IMR-90 (cell line): ENCODE data around the gene FGR. TPM values are rescaled to one million over a fixed set of nuclear protein-coding genes. Genes with fewer than 3 reads are reported as not detected.

Experiments
- ATAC-seq: fragments of 200-7000 bp; cut with Tn5 transposase; 2 replicates; pipeline ENCODE4 v1.9.1; 2020; ENCODE audit warnings: low read depth, mild to moderate bottlenecking, moderate library complexity
- BruUV-seq: library from RNA; stranded (reverse); fragments of 400-500 nt; replicated peaks from 2 replicates; lab custom pipeline; 2021; lab: Mats Ljungman, UMichigan
- CTCF ChIA-PET: fragments of 300-600 bp; formaldehyde crosslinking; extraction: SDS; loops from one replicate; lab custom pipeline; 2021; ENCODE audit warnings: antibody characterized with exemption; lab: Yijun Ruan, JAX
- POLR2A ChIA-PET: fragments of 300-600 bp; sonication (Branson Sonifier 250); formaldehyde crosslinking; loops from one replicate; lab custom pipeline; 2022; ENCODE audit warnings: antibody characterized with exemption; ENCODE audit not compliant: unreplicated experiment; lab: Charles Lee
- DNase-seq: peaks from one replicate; pipeline ENCODE4 v3.0.0; 2013
- H2AFZ ChIP-seq: replicated peaks from 2 replicates; pipeline ENCODE3; 2013; ENCODE audit warnings: low read length, mild to moderate bottlenecking; ENCODE audit not compliant: poor library complexity
- H2AK5ac ChIP-seq: 2 replicates; pipeline ENCODE4 v1.6.1; 2013; ENCODE audit warnings: low read depth, low read length, inconsistent platforms
- H2AK9ac ChIP-seq: replicated peaks from 2 replicates; pipeline ENCODE3; 2013; ENCODE audit warnings: mild to moderate bottlenecking, low read depth, low read length, moderate library complexity; ENCODE audit not compliant: poor library complexity
- H2BK120ac ChIP-seq: 2 replicates; pipeline ENCODE4 v1.6.1; 2013; ENCODE audit warnings: low read depth, low read length, inconsistent platforms
- H2BK15ac ChIP-seq: 3 replicates; pipeline ENCODE4 v1.6.1; 2013; ENCODE audit warnings: low read depth, low read length, inconsistent platforms
- H2BK20ac ChIP-seq: 2 replicates; pipeline ENCODE4 v1.6.1; 2013; ENCODE audit warnings: low read depth, mild to moderate bottlenecking, inconsistent platforms, low read length, moderate library complexity
- H2BK5ac ChIP-seq: 2 replicates; pipeline ENCODE4 v1.6.1; 2013; ENCODE audit warnings: mild to moderate bottlenecking, low read depth, low read length, inconsistent platforms; ENCODE audit not compliant: poor library complexity, severe bottlenecking
- H3K14ac ChIP-seq: replicated peaks from 2 replicates; pipeline ENCODE4 v1.6.1; 2013; ENCODE audit warnings: low read depth, low read length, inconsistent platforms
- H3K18ac ChIP-seq: 2 replicates; pipeline ENCODE4 v1.6.1; 2013; ENCODE audit warnings: low read depth, low read length, control low read depth
- H3K23ac ChIP-seq: 2 replicates; pipeline ENCODE4 v1.6.1; 2013; ENCODE audit warnings: low read depth, low read length, inconsistent platforms
- H3K27ac ChIP-seq: 2 replicates; pipeline ENCODE4 v1.5.1; 2013; ENCODE audit warnings: mild to moderate bottlenecking, control low read depth, low read length; ENCODE audit not compliant: insufficient read depth
- H3K27me3 ChIP-seq: 2 replicates; pipeline ENCODE4 v1.6.1; 2013; ENCODE audit warnings: low read length; ENCODE audit not compliant: control insufficient read depth, insufficient read depth
- H3K36me3 ChIP-seq: 2 replicates; pipeline ENCODE4 v1.6.1; 2013; ENCODE audit warnings: low read length, mixed read lengths; ENCODE audit not compliant: control insufficient read depth, insufficient read depth
- H3K4ac ChIP-seq: 2 replicates; pipeline ENCODE4 v1.6.1; 2013; ENCODE audit warnings: low read depth, low read length, inconsistent platforms
- H3K4me1 ChIP-seq: 2 replicates; pipeline ENCODE4 v1.6.1; 2013; ENCODE audit warnings: low read length, mixed read lengths; ENCODE audit not compliant: control insufficient read depth, insufficient read depth
- H3K4me2 ChIP-seq: 2 replicates; pipeline ENCODE4 v1.6.1; 2013; ENCODE audit warnings: low read depth, mild to moderate bottlenecking, control low read depth, low read length, moderate library complexity
- H3K4me3 ChIP-seq: 2 replicates; pipeline ENCODE4 v1.5.1; 2013; ENCODE audit warnings: low read depth, mild to moderate bottlenecking, control low read depth, low read length, moderate library complexity; ENCODE audit not compliant: insufficient read depth
- H3K56ac ChIP-seq: 2 replicates; pipeline ENCODE4 v1.6.1; 2013; ENCODE audit warnings: low read length, inconsistent platforms; ENCODE audit not compliant: insufficient read depth; ENCODE audit errors: extremely low read depth
- H3K79me1 ChIP-seq, 2 experiments: 2 replicates each; pipeline ENCODE4 v1.6.1; 2013; ENCODE audit warnings: low read length in 2 of 2, inconsistent platforms in 1 of 2, low read depth in 1 of 2
- H3K9ac ChIP-seq: 2 replicates; pipeline ENCODE4 v1.6.1; 2013; ENCODE audit warnings: low read depth, low read length, control low read depth
- H3K9me1 ChIP-seq: 2 replicates; pipeline ENCODE4 v1.6.1; 2013; ENCODE audit warnings: low read length, inconsistent platforms; ENCODE audit not compliant: insufficient read depth
- H3K9me3 ChIP-seq: 2 replicates; pipeline ENCODE4 v1.6.1; 2013; ENCODE audit warnings: low read length; ENCODE audit not compliant: control insufficient read depth, insufficient read depth
- H4K20me1 ChIP-seq: 2 replicates; pipeline ENCODE4 v1.6.1; 2013; ENCODE audit warnings: low read length, inconsistent platforms; ENCODE audit not compliant: insufficient read depth
- H4K5ac ChIP-seq: 2 replicates; pipeline ENCODE4 v1.6.1; 2013; ENCODE audit warnings: mild to moderate bottlenecking, low read depth, low read length, control low read depth
- H4K8ac ChIP-seq, 2 experiments: 2 replicates each; pipeline ENCODE4 v1.6.1; 2013; ENCODE audit warnings: low read depth in 2 of 2, low read length in 2 of 2, control low read depth in 1 of 2, inconsistent platforms in 1 of 2
- H4K91ac ChIP-seq: 2 replicates; pipeline ENCODE4 v1.6.1; 2013; ENCODE audit warnings: low read depth, low read length, inconsistent platforms; ENCODE audit not compliant: insufficient read depth
- CEBPB ChIP-seq: IDR thresholded peaks from 2 replicates; pipeline ENCODE4 v1.6.1; 2012; ENCODE audit warnings: low read depth, low read length, improper control_type of control experiment
- CTCF ChIP-seq: conservative IDR thresholded peaks from 2 replicates; pipeline ENCODE4 v1.5.1; 2012; ENCODE audit warnings: mild to moderate bottlenecking, low read depth, low read length, improper control_type of control experiment
- MAFK ChIP-seq: IDR thresholded peaks from 2 replicates; pipeline ENCODE4 v1.6.1; 2012; ENCODE audit warnings: low read depth, low read length, improper control_type of control experiment
- MAZ ChIP-seq: IDR thresholded peaks from 2 replicates; pipeline ENCODE4 v1.6.1; 2012; ENCODE audit warnings: low read depth, mild to moderate bottlenecking, low read length, improper control_type of control experiment, moderate library complexity, borderline replicate concordance
- RAD21 ChIP-seq: IDR thresholded peaks from 2 replicates; pipeline ENCODE4 v1.6.1; 2012; ENCODE audit warnings: low read length, improper control_type of control experiment
- SMC3 ChIP-seq: fragments of 150-350 bp; IDR thresholded peaks from 2 replicates; pipeline ENCODE4 v1.6.1; 2016; ENCODE audit warnings: low read depth, mild to moderate bottlenecking, antibody characterized with exemption, low read length, moderate library complexity
- WGBS, 2 experiments: methylation state at CpG; one replicate each; pipeline versions ENCODE4 v1.1.5 to v1.1.7; 2013; ENCODE audit warnings: missing lambda C conversion rate in 2 of 2; ENCODE audit not compliant: insufficient read length in 1 of 2; ENCODE audit errors: extremely low coverage in 2 of 2; 5-methylcytosine and 5-hydroxymethylcytosine counted together
- dilution Hi-C: fragments of 300-500 bp; cut with HindIII; formaldehyde crosslinking; loops from one replicate; pipeline ENCODE4 v1.14.3; 2018; ENCODE audit warnings: low sequenced_read_pairs; ENCODE audit not compliant: unreplicated experiment
- in situ Hi-C: fragments of 300-500 bp; cut with MboI; formaldehyde crosslinking; loops from 3 replicates; pipeline ENCODE4 v1.14.3; 2019; ENCODE audit warnings: low sequenced_read_pairs, inconsistent platforms, mixed read lengths
- intact Hi-C: fragments of 100-400 bp; cut with micrococcal nuclease; formaldehyde crosslinking; loops from 2 replicates; pipeline ENCODE4 v1.10.0; 2022
- polyA plus RNA-seq, 3 experiments: library from polyadenylated mRNA; depleted of rRNA; stranded (reverse); fragments of >200 nt; gene quantifications; 2 replicates each; pipeline ENCODE4 v1.2.3, GENCODE V29; 2012; ENCODE audit warnings: low replicate concordance in 1 of 3
- total RNA-seq: library from RNA; depleted of rRNA; stranded (reverse); fragments of >200 nt; gene quantifications from 2 replicates; pipeline ENCODE4 v1.2.3, GENCODE V29; 2012
- TF ChIP-seq, protein P1 (sequence below): fragments of 150-350 bp; IDR thresholded peaks from 2 replicates; pipeline ENCODE4 v1.6.1; 2016; ENCODE audit warnings: low read depth, mild to moderate bottlenecking, low read length, moderate library complexity, borderline replicate concordance

Gene FGR
- total and polyA plus RNA-seq, 2 of the 4 experiments (the other 2 are of a cell fraction) = not detected

DNA sequence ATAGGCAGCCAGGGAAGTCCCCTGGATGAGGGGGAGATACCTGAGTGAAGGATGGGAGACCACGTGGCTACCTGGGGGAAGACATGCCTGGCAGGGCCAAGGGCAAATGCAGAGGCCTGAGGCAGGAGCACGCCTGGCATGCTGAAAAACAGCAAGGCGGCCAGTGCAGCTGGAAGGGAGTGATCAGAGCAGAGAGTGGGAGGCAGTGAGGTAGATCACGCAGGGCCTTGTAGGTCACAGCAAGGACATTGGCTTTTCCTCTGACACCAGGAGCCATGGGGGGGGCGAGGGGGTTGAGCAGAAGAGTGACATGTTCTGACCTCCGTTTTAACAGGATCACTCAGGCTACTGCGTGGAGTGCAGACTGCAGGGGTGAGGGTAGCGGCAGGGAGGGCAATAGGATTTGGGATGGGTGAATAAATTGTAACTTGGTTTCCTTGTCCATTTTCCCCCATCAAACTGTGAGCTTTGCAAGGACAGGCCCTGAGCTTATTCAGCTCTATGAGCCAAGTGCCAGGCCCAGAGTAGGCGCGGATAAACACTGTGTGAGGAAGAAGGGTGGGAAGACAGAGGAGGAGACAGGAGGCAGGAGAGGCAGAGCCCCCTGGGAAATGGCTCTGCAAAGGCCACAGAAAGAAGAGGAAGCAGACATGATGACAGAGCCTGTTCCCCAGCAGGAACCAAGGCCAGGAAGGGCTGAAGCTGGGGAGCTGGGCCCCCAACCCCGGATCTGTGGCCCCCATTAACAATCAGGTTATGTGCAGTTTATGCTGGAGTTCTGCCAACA lies 20.4 kb upstream of the FGR start:
- no peak overlapping the region for H2BK15ac ChIP-seq
- in situ Hi-C loops = no loop called here
- no peak overlapping the region for H3K23ac ChIP-seq
- H3K18ac ChIP-seq = no peak overlapping the region
- ATAC-seq (no peak), DNase-seq (no peak)
- dilution Hi-C loops = no loop called here
- H2AK9ac ChIP-seq = peak overlapping the region; percentile 47
- no peaks in the 10 kb centered on the region for H3K36me3 ChIP-seq
- intact Hi-C loops = no loop called here
- H3K9me3 ChIP-seq = no peaks in the 10 kb centered on the region
- no peak overlapping the region for H3K9ac ChIP-seq
- TF ChIP-seq MAFK = no peak
- TF ChIP-seq MAZ = no peak
- no peak for TF ChIP-seq SMC3
- no peak for TF ChIP-seq CTCF
- TF ChIP-seq CEBPB = no peak
- TF ChIP-seq RAD21 = no peak
- TF ChIP-seq, protein P1, sequence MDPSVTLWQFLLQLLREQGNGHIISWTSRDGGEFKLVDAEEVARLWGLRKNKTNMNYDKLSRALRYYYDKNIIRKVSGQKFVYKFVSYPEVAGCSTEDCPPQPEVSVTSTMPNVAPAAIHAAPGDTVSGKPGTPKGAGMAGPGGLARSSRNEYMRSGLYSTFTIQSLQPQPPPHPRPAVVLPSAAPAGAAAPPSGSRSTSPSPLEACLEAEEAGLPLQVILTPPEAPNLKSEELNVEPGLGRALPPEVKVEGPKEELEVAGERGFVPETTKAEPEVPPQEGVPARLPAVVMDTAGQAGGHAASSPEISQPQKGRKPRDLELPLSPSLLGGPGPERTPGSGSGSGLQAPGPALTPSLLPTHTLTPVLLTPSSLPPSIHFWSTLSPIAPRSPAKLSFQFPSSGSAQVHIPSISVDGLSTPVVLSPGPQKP = no peak
- no peak overlapping the region for H2BK20ac ChIP-seq
- no peak overlapping the region; the same call in 1 of the 2 replicates for H2BK120ac ChIP-seq
- no peak overlapping the region for H4K8ac ChIP-seq
- no peak overlapping the region for H3K56ac ChIP-seq
- H3K27me3 ChIP-seq = no peaks in the 10 kb centered on the region
- WGBS, 2 experiments = 90% methylated on average over 2 of the region's 11 CpGs; no CpG with 5 or more reads in 1 of the 2 experiments
- H3K27ac ChIP-seq = no peak overlapping the region
- no peak overlapping the region for H2BK5ac ChIP-seq
- H4K91ac ChIP-seq = no peak overlapping the region
- no TSS peak for BruUV-seq
- no peaks in the 10 kb centered on the region for H3K79me1 ChIP-seq
- no peaks in the 10 kb centered on the region for H4K20me1 ChIP-seq
- ChIA-PET CTCF (interaction anchor here (0.6 kb wide), 1 partner anchor 44 kb away, joined by 5 read pairs; no protein-coding TSS in a partner anchor), POLR2A (no interaction called here)
- no peak overlapping the region for H4K5ac ChIP-seq
- H3K4me1 ChIP-seq = peaks cover 16% of the 10 kb centered on the region
- H2AK5ac ChIP-seq = no peak overlapping the region; the same call in 1 of the 2 replicates
- H3K9me1 ChIP-seq = peaks cover 16% of the 10 kb centered on the region
- peak overlapping the region; percentile 45 for H2AFZ ChIP-seq
- no peak overlapping the region for H3K4me3 ChIP-seq
- no peak overlapping the region for H3K4me2 ChIP-seq
- no peak overlapping the region for H3K14ac ChIP-seq
- 0 out of 2 replicates have a peak overlapping the region, but pooled peaks have one; percentile 12 for H3K4ac ChIP-seq
